Astrocyte (in vitro differentiated cells and primary cell): ENCODE measurements around the gene ENHO. TPM values are rescaled to one million over a fixed set of nuclear protein-coding genes. Genes with fewer than 3 reads are reported as not detected.

Source experiments
- DNase-seq: peaks from one replicate; pipeline ENCODE4 v3.0.0-alpha.2; 2010; ENCODE audit warnings: low read depth
- FAIRE-seq: peaks from 2 replicates; lab custom pipeline; 2011; peaks lifted over from hg19 to GRCh38; lab: Jason Lieb, UNC
- H2AFZ ChIP-seq: 2 replicates; pipeline ENCODE4 v1.6.0; 2012; ENCODE audit warnings: low read depth, low read length, inconsistent platforms
- H3K27ac ChIP-seq: 2 replicates; pipeline ENCODE4 v1.5.1; 2011; ENCODE audit warnings: low read depth, low read length, inconsistent platforms
- H3K27me3 ChIP-seq: 2 replicates; pipeline ENCODE4 v1.6.0; 2011; ENCODE audit warnings: low read length, inconsistent platforms; ENCODE audit not compliant: insufficient read depth
- H3K36me3 ChIP-seq: 2 replicates; pipeline ENCODE4 v1.5.1; 2011; ENCODE audit warnings: low read length, inconsistent platforms; ENCODE audit not compliant: insufficient read depth
- H3K4me1 ChIP-seq: 2 replicates; pipeline ENCODE4 v1.5.1; 2011; ENCODE audit warnings: low read length, inconsistent platforms; ENCODE audit not compliant: insufficient read depth
- H3K4me2 ChIP-seq: 2 replicates; pipeline ENCODE4 v1.6.0; 2012; ENCODE audit warnings: low read length, inconsistent platforms
- H3K4me3 ChIP-seq: 2 replicates; pipeline ENCODE4 v1.5.1; 2011; ENCODE audit warnings: low read depth, mild to moderate bottlenecking, low read length, inconsistent platforms; ENCODE audit not compliant: insufficient read depth
- H3K79me2 ChIP-seq: 2 replicates; pipeline ENCODE4 v1.6.0; 2012; ENCODE audit warnings: mild to moderate bottlenecking, low read length, inconsistent platforms; ENCODE audit not compliant: insufficient read depth
- H3K9ac ChIP-seq: 2 replicates; pipeline ENCODE4 v1.6.0; 2012; ENCODE audit warnings: mild to moderate bottlenecking, low read length, inconsistent platforms
- H3K9me3 ChIP-seq: 2 replicates; pipeline ENCODE4 v1.5.1; 2012; ENCODE audit warnings: low read depth, mild to moderate bottlenecking, low read length, inconsistent platforms; ENCODE audit not compliant: insufficient read depth
- H4K20me1 ChIP-seq: 2 replicates; pipeline ENCODE4 v1.6.0; 2012; ENCODE audit warnings: low read length, inconsistent platforms; ENCODE audit not compliant: insufficient read depth
- H3K27ac Mint-ChIP-seq: one replicate; pipeline ENCODE4 v1.8.0; 2021; ENCODE audit warnings: mild to moderate bottlenecking, mixed read lengths; ENCODE audit not compliant: unreplicated experiment
- H3K27me3 Mint-ChIP-seq: one replicate; pipeline ENCODE4 v1.8.0; 2021; ENCODE audit warnings: low read depth, mixed read lengths; ENCODE audit not compliant: unreplicated experiment
- H3K36me3 Mint-ChIP-seq: one replicate; pipeline ENCODE4 v1.8.0; 2021; ENCODE audit warnings: low read depth, mixed read lengths; ENCODE audit not compliant: unreplicated experiment
- H3K4me1 Mint-ChIP-seq: one replicate; pipeline ENCODE4 v1.8.0; 2021; ENCODE audit warnings: low read depth, mixed read lengths; ENCODE audit not compliant: unreplicated experiment
- H3K4me3 Mint-ChIP-seq: one replicate; pipeline ENCODE4 v1.8.0; 2021; ENCODE audit warnings: mild to moderate bottlenecking, moderate library complexity, mixed read lengths; ENCODE audit not compliant: unreplicated experiment
- H3K9me3 Mint-ChIP-seq: one replicate; pipeline ENCODE4 v1.8.0; 2021; ENCODE audit warnings: mild to moderate bottlenecking, mixed read lengths; ENCODE audit not compliant: unreplicated experiment
- CTCF ChIP-seq: IDR thresholded peaks from 2 replicates; pipeline ENCODE4 v1.5.1; 2011; ENCODE audit warnings: low read depth, mild to moderate bottlenecking, inconsistent platforms, low read length, moderate library complexity; ENCODE audit not compliant: insufficient read depth
- EZH2 ChIP-seq: IDR thresholded peaks from 2 replicates; pipeline ENCODE4 v1.6.1; 2012; ENCODE audit warnings: mild to moderate bottlenecking, low read length, inconsistent platforms; ENCODE audit not compliant: insufficient read depth
- total RNA-seq: library from RNA; stranded (reverse); gene quantifications from 2 replicates; pipeline ENCODE4 v1.2.1, GENCODE V29; 2021

Gene ENHO
- total RNA-seq, 1 donor from 2014 or later: 1.1 TPM

GRCh38 chr9:34519321-34520020 is 3.3 kb downstream of the ENHO start:
- TF ChIP-seq CTCF: no peak
- Mint-ChIP-seq H3K27ac (no peak overlapping the region), H3K36me3 (no peaks in the 10 kb centered on the region), H3K27me3 (peaks cover 67% of the 10 kb centered on the region), H3K9me3 (no peaks in the 10 kb centered on the region), H3K4me3 (no peak overlapping the region), H3K4me1 (peaks cover 1% of the 10 kb centered on the region)
- no peak overlapping the region for H3K4me2 ChIP-seq
- no peak overlapping the region for H3K27ac ChIP-seq
- H3K4me3 ChIP-seq: no peak overlapping the region
- peaks cover 5% of the 10 kb centered on the region for H4K20me1 ChIP-seq
- H3K27me3 ChIP-seq: peaks cover 7% of the 10 kb centered on the region
- no peaks in the 10 kb centered on the region for H3K36me3 ChIP-seq
- FAIRE-seq: no peak
- H3K4me1 ChIP-seq: peaks cover 5% of the 10 kb centered on the region
- H3K79me2 ChIP-seq: no peaks in the 10 kb centered on the region
- H3K9ac ChIP-seq: no peak overlapping the region
- no peaks in the 10 kb centered on the region for H3K9me3 ChIP-seq
- no peak for DNase-seq
- no peak overlapping the region for H2AFZ ChIP-seq

GRCh38 chr9:34518896-34519295 is 3.9 kb downstream of the ENHO start:
- no peak overlapping the region for H3K4me2 ChIP-seq
- no peak overlapping the region for H3K27ac ChIP-seq
- H4K20me1 ChIP-seq: peaks cover 5% of the 10 kb centered on the region
- H3K9me3 ChIP-seq: no peaks in the 10 kb centered on the region
- DNase-seq (no peak), FAIRE-seq (no peak)
- no peak overlapping the region for H2AFZ ChIP-seq
- Mint-ChIP-seq H3K27me3 (peaks cover 61% of the 10 kb centered on the region), H3K9me3 (no peaks in the 10 kb centered on the region), H3K4me3 (no peak overlapping the region), H3K27ac (no peak overlapping the region), H3K4me1 (peaks cover 1% of the 10 kb centered on the region), H3K36me3 (no peaks in the 10 kb centered on the region)
- peaks cover 5% of the 10 kb centered on the region for H3K4me1 ChIP-seq
- H3K9ac ChIP-seq: no peak overlapping the region
- H3K4me3 ChIP-seq: no peak overlapping the region
- H3K27me3 ChIP-seq: peaks cover 3% of the 10 kb centered on the region
- TF ChIP-seq EZH2: no peak
- no peaks in the 10 kb centered on the region for H3K79me2 ChIP-seq
- H3K36me3 ChIP-seq: no peaks in the 10 kb centered on the region

- TF ChIP-seq EZH2 (no peak), CTCF (no peak)
- Histone ChIP-seq H3K9ac (no peak overlapping the region), H3K4me3 (no peak overlapping the region), H3K4me2 (no peak overlapping the region), H2AFZ (no peak overlapping the region), H3K79me2 (no peaks in the 10 kb centered on the region), H4K20me1 (peaks cover 5% of the 10 kb centered on the region), H3K9me3 (no peaks in the 10 kb centered on the region), H3K4me1 (peaks cover under 1% of the 10 kb centered on the region), H3K27ac (no peak overlapping the region), H3K27me3 (peaks cover 6% of the 10 kb centered on the region), H3K36me3 (no peaks in the 10 kb centered on the region)
- peaks cover 1% of the 10 kb centered on the region for H3K4me1 Mint-ChIP-seq
- FAIRE-seq (no peak), DNase-seq (no peak)
- no peaks in the 10 kb centered on the region for H3K9me3 Mint-ChIP-seq
- no peaks in the 10 kb centered on the region for H3K36me3 Mint-ChIP-seq
- no peak overlapping the region for H3K4me3 Mint-ChIP-seq
- H3K27me3 Mint-ChIP-seq: peaks cover 59% of the 10 kb centered on the region
- H3K27ac Mint-ChIP-seq: no peak overlapping the region
Measured at GRCh38 chr9:34518110-34518616, 4.6 kb downstream of the ENHO start.
